ENCODE data around the gene TRIO. TPM values are rescaled to one million over a fixed set of nuclear protein-coding genes. Genes with fewer than 3 reads are reported as not detected.

Gene TRIO
- total and polyA plus RNA-seq, 2 donors (not counting 3 experiments of a cell fraction or from before 2014, with no cell fraction given) = 82.9 to 248 TPM

DNA sequence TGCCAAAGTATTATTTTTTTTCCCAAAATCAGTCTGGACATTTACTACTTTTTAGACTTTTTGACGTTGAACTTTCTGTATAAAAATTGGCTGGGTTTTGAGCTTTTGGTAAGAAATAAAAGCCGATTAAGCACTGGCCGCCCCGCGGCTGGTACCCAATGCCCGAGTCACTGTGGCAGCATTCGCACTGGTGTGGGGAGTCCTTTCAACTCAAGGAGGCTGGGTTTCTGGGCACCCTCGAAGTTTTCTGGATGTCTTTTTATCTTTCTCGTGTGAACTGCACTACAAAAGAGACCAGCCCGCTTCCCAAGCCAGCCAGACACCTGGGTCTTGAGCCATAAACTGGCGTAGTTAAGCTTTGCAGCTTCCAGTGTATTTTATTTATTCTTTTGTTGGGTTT, 366.4 kb downstream of the TRIO start:
- H4K20me1 ChIP-seq (replicated peaks; ENCODE audit: control insufficient read depth, extremely low read depth, insufficient read depth, low read length) = no peaks in the 10 kb centered on the region
- CTCF ChIA-PET = interaction anchor here (2.6 kb wide), 1 partner anchor 139 kb away, joined by 12 read pairs; no protein-coding TSS in a partner anchor
- POLR2A ChIA-PET = no interaction called here
- H3K79me2 ChIP-seq (ENCODE audit: control insufficient read depth, insufficient read depth, low read length) = no peaks in the 10 kb centered on the region
- FAIRE-seq (no peak), DNase-seq (ENCODE audit: low read depth, low spot score) (no peak)
- no peaks in the 10 kb centered on the region for H3K27me3 ChIP-seq (ENCODE audit: control insufficient read depth in 2 of 2, insufficient read depth in 2 of 2, low read length in 2 of 2)
- H3K9me1 ChIP-seq (replicated peaks; ENCODE audit: control insufficient read depth, extremely low read depth, insufficient read depth, low read length) = no peaks in the 10 kb centered on the region
- no peaks in the 10 kb centered on the region for H3K9me3 ChIP-seq (replicated peaks; ENCODE audit: control insufficient read depth, insufficient read depth, low read length)
- H3K9ac ChIP-seq (replicated peaks; ENCODE audit: extremely low read depth, insufficient read depth, low read length) = no peak overlapping the region
- H3K36me3 ChIP-seq (ENCODE audit: control insufficient read depth in 2 of 2, extremely low read depth in 1 of 2, insufficient read depth in 2 of 2, low read length in 2 of 2) = peaks cover 10 to 21% of the 10 kb centered on the region in 2 experiments
- no peak overlapping the region for H3K4me3 ChIP-seq (replicated peaks in 1 of 3; ENCODE audit: insufficient read depth in 1 of 3, low read depth in 1 of 3, low read length in 3 of 3)
- no peak overlapping the region for H3K27ac ChIP-seq (ENCODE audit: insufficient read depth, low read depth, low read length)
- dilution Hi-C loops (cut with MboI; ENCODE audit: extremely low pct_ligation_motif_present, low sequenced_read_pairs) (no loop called here), intact Hi-C loops (cut with micrococcal nuclease) (no loop called here)
- no peak overlapping the region for H3K4me2 ChIP-seq (ENCODE audit: insufficient read depth, low read length)
- BruUV-seq (replicated peaks) = no TSS peak
- no peaks in the 10 kb centered on the region for H3K4me1 ChIP-seq (ENCODE audit: control insufficient read depth, extremely low read depth, insufficient read depth, low read length)
- H2AFZ ChIP-seq (ENCODE audit: low read depth, low read length) = no peak overlapping the region
- no peak for TF ChIP-seq POLR2A (IDR thresholded peaks at IDR 0.05; ENCODE audit: low read depth, low read length)
- TF ChIP-seq JUN (IDR thresholded peaks at IDR 0.05; ENCODE audit: borderline replicate concordance, insufficient read depth, insufficient read length, low read depth) = no peak
- TF ChIP-seq FOS (IDR thresholded peaks at IDR 0.05; ENCODE audit: borderline replicate concordance, insufficient read depth, low read length) = no peak
- TF ChIP-seq, protein P1, sequence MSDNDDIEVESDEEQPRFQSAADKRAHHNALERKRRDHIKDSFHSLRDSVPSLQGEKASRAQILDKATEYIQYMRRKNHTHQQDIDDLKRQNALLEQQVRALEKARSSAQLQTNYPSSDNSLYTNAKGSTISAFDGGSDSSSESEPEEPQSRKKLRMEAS (IDR thresholded peaks at IDR 0.05; ENCODE audit: insufficient read depth, insufficient read length) = no peak
- TF ChIP-seq, protein P2, sequence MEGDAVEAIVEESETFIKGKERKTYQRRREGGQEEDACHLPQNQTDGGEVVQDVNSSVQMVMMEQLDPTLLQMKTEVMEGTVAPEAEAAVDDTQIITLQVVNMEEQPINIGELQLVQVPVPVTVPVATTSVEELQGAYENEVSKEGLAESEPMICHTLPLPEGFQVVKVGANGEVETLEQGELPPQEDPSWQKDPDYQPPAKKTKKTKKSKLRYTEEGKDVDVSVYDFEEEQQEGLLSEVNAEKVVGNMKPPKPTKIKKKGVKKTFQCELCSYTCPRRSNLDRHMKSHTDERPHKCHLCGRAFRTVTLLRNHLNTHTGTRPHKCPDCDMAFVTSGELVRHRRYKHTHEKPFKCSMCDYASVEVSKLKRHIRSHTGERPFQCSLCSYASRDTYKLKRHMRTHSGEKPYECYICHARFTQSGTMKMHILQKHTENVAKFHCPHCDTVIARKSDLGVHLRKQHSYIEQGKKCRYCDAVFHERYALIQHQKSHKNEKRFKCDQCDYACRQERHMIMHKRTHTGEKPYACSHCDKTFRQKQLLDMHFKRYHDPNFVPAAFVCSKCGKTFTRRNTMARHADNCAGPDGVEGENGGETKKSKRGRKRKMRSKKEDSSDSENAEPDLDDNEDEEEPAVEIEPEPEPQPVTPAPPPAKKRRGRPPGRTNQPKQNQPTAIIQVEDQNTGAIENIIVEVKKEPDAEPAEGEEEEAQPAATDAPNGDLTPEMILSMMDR (IDR thresholded peaks at IDR 0.05; ENCODE audit: extremely low read depth in 1 of 2, insufficient read depth in 1 of 2, low read depth in 1 of 2, low read length in 2 of 2) = no peak
- no peak for TF ChIP-seq EZH2 (IDR thresholded peaks at IDR 0.05; ENCODE audit: borderline replicate concordance, low read depth, low read length, severe bottlenecking)
- TF ChIP-seq MYC (IDR thresholded peaks at IDR 0.05; ENCODE audit: low read depth, low read length) = no peak
- TF ChIP-seq GATA2 (IDR thresholded peaks at IDR 0.05; ENCODE audit: insufficient read depth, insufficient read length, low read depth, low read length) = no peak
